Vagina (tissue), 2 donors: ENCODE results near the gene C9orf153.

ENCODE experiments used
- CTCF ChIP-seq, 3 experiments: fragments of 450-650 bp in 2 of 3; fragments of 200-600 bp in 1 of 3; sonication (generic) in 1 of 3; IDR thresholded peaks; one replicate each; pipeline ENCODE4 v1.5.1; 2017 to 2019; ENCODE audit warnings: antibody characterized with exemption in 3 of 3, mild to moderate bottlenecking in 2 of 3, moderate library complexity in 2 of 3
- POLR2A ChIP-seq, 2 donors: fragments of 450-650 bp; IDR thresholded peaks; one replicate each; pipeline ENCODE4 v1.6.1; 2017; ENCODE audit warnings: antibody characterized with exemption in 2 of 2, mild to moderate bottlenecking in 2 of 2, moderate library complexity in 2 of 2

GRCh38 chr9:86304236-86304730, 44.8 kb upstream of the C9orf153 start:
- TF ChIP-seq POLR2A (IDR thresholded peaks at IDR 0.05) = no peak
- no peak for TF ChIP-seq CTCF (IDR thresholded peaks at IDR 0.05)
